SK-N-SH treated with all-trans-retinoic acid at 6 μM for 48 hours (cell line): ENCODE measurements around the gene LRRC36.
A peak's percentile ranks its signal among the peaks of the same experiment; 100 is the strongest.
"Not testable (repeated sequence)": the region's sequence is repeated elsewhere in the genome, so short reads cannot be mapped to it uniquely, and the experiment has no call there.

ENCODE experiments used
- ATAC-seq: fragments of 200-7000 bp; cut with Tn5 transposase; 3 replicates; pipeline ENCODE4 v1.9.1; 2020; ENCODE audit warnings: mild to moderate bottlenecking, moderate library complexity
- BACH2 ChIP-seq: fragments of 250-450 bp; sonication (Bioruptor Pico); IDR thresholded peaks from 2 replicates; pipeline ENCODE4 v1.9.0; 2021; ENCODE audit warnings: mild to moderate bottlenecking, borderline replicate concordance
- CREB5 ChIP-seq: fragments of 250-450 bp; sonication (Bioruptor Pico); IDR thresholded peaks from 2 replicates; pipeline ENCODE4 v1.5.1; 2020; ENCODE audit warnings: low read depth, mild to moderate bottlenecking, moderate library complexity
- CSDC2 ChIP-seq: fragments of 250-450 bp; sonication (Bioruptor Pico); IDR thresholded peaks from 2 replicates; pipeline ENCODE4 v1.5.0; 2020; ENCODE audit warnings: mild to moderate bottlenecking, moderate library complexity
- ESRRG ChIP-seq: fragments of 250-450 bp; sonication (Bioruptor Pico); IDR thresholded peaks from 2 replicates; pipeline ENCODE4 v1.6.1; 2021; ENCODE audit warnings: mild to moderate bottlenecking
- GLIS3 ChIP-seq: fragments of 250-450 bp; sonication (Bioruptor Pico); IDR thresholded peaks from 2 replicates; pipeline ENCODE4 v1.5.0; 2020; ENCODE audit warnings: mild to moderate bottlenecking, moderate library complexity
- ISL1 ChIP-seq: fragments of 250-450 bp; sonication (Bioruptor Pico); IDR thresholded peaks from 2 replicates; pipeline ENCODE4 v2.1.2; 2022; ENCODE audit warnings: mild to moderate bottlenecking, moderate library complexity
- PATZ1 ChIP-seq: fragments of 250-450 bp; sonication (Bioruptor Pico); IDR thresholded peaks from 2 replicates; pipeline ENCODE4 v1.8.0; 2020; ENCODE audit warnings: mild to moderate bottlenecking, moderate library complexity, borderline replicate concordance
- PPARA ChIP-seq: fragments of 250-450 bp; sonication (Bioruptor Pico); IDR thresholded peaks from 2 replicates; pipeline ENCODE4 v1.5.0; 2020; ENCODE audit warnings: mild to moderate bottlenecking, borderline replicate concordance
- RARB ChIP-seq: fragments of 250-450 bp; sonication (Bioruptor Pico); IDR thresholded peaks from 2 replicates; pipeline ENCODE4 v1.8.0; 2021; ENCODE audit warnings: mild to moderate bottlenecking, moderate library complexity
- SNAI2 ChIP-seq: fragments of 250-450 bp; sonication (Bioruptor Pico); IDR thresholded peaks from 2 replicates; pipeline ENCODE4 v1.5.0; 2020; ENCODE audit warnings: mild to moderate bottlenecking, moderate library complexity
- TCF4 ChIP-seq: fragments of 250-450 bp; sonication (Bioruptor Pico); IDR thresholded peaks from 2 replicates; pipeline ENCODE4 v1.8.0; 2021; ENCODE audit warnings: mild to moderate bottlenecking, moderate library complexity, borderline replicate concordance
- TOX ChIP-seq: fragments of 250-450 bp; sonication (Bioruptor Pico); IDR thresholded peaks from 2 replicates; pipeline ENCODE4 v1.8.0; 2021; ENCODE audit warnings: mild to moderate bottlenecking, moderate library complexity, borderline replicate concordance
- TSHZ2 ChIP-seq: fragments of 250-450 bp; sonication (Bioruptor Pico); IDR thresholded peaks from 2 replicates; pipeline ENCODE4 v1.5.0; 2020; ENCODE audit warnings: mild to moderate bottlenecking, moderate library complexity
- ZC3H10 ChIP-seq: fragments of 250-450 bp; sonication (Bioruptor Pico); IDR thresholded peaks from 2 replicates; pipeline ENCODE4 v1.5.1; 2021; ENCODE audit warnings: mild to moderate bottlenecking, moderate library complexity
- ZFP3 ChIP-seq: fragments of 250-450 bp; sonication (Bioruptor Pico); IDR thresholded peaks from 2 replicates; pipeline ENCODE4 v1.5.0; 2020; ENCODE audit warnings: mild to moderate bottlenecking, moderate library complexity
- ZNF70 ChIP-seq: fragments of 450-650 bp; formaldehyde crosslinking; IDR thresholded peaks from 2 replicates; pipeline ENCODE4 v1.5.0; 2020; ENCODE audit warnings: mild to moderate bottlenecking, moderate library complexity
- ZNF8 ChIP-seq: fragments of 450-650 bp; formaldehyde crosslinking; IDR thresholded peaks from 2 replicates; pipeline ENCODE4 v1.5.0; 2020; ENCODE audit warnings: mild to moderate bottlenecking, moderate library complexity

LRRC36 gene

GRCh38 chr16:67413978-67414911 is 87.6 kb downstream of the LRRC36 start:
- no peak for TF ChIP-seq ISL1 (CRISPR knock-in tag)
- no peak for TF ChIP-seq TCF4 (CRISPR knock-in tag)
- no peak for TF ChIP-seq ZNF70 (CRISPR knock-in tag)
- TF ChIP-seq PPARA: no peak
- no peak for TF ChIP-seq ZC3H10 (CRISPR knock-in tag)
- no peak for TF ChIP-seq PATZ1 (CRISPR knock-in tag)
- no peak for TF ChIP-seq TOX (CRISPR knock-in tag)
- TF ChIP-seq CSDC2 (CRISPR knock-in tag): no peak
- TF ChIP-seq GLIS3 (CRISPR knock-in tag): no peak
- no peak for TF ChIP-seq BACH2 (CRISPR knock-in tag)
- ATAC-seq: no peak

- ATAC-seq: not testable (repeated sequence)
These were observed 88.8 kb downstream of the LRRC36 start for GRCh38 chr16:67415421-67415820.

GRCh38 chr16:67415872-67416793 is 89.5 kb downstream of the LRRC36 start, which contains the start of gene ZDHHC1:
ZDHHC1 (minus strand) TSS chr16:67416477; CDS start chr16:67407775, 8,702 bp downstream.
- ATAC-seq: peak; percentile 92
- TF ChIP-seq ZNF70 (CRISPR knock-in tag) (no peak), CSDC2 (CRISPR knock-in tag) (0 out of 2 replicates have a peak, but pooled peaks have one; percentile 6), GLIS3 (CRISPR knock-in tag) (no peak)

- ATAC-seq: no peak
- no peak for TF ChIP-seq ZNF70 (CRISPR knock-in tag)
- TF ChIP-seq TOX (CRISPR knock-in tag): no peak
- no peak for TF ChIP-seq ESRRG
- TF ChIP-seq ZFP3: no peak
- TF ChIP-seq GLIS3 (CRISPR knock-in tag): no peak
- TF ChIP-seq TSHZ2 (CRISPR knock-in tag): no peak
- no peak for TF ChIP-seq SNAI2 (CRISPR knock-in tag)
- TF ChIP-seq BACH2 (CRISPR knock-in tag): no peak
- TF ChIP-seq RARB (CRISPR knock-in tag): no peak
- no peak for TF ChIP-seq ZNF8 (CRISPR knock-in tag)
- TF ChIP-seq CSDC2 (CRISPR knock-in tag): no peak
- no peak for TF ChIP-seq ZC3H10 (CRISPR knock-in tag)
- no peak for TF ChIP-seq CREB5 (CRISPR knock-in tag)
These were observed 90.9 kb downstream of the LRRC36 start for GRCh38 chr16:67417333-67418061.
